WTC11 (cell line): ENCODE measurements around the gene KLHL20.

Experiments
- ATF1 ChIP-seq: sonication (generic); formaldehyde crosslinking; IDR thresholded peaks from 2 replicates; pipeline ENCODE4 v1.8.1; 2023; ENCODE audit warnings: mild to moderate bottlenecking, moderate library complexity, missing genetic modification reagents
- CTCF ChIP-seq: fragments of 200-600 bp; IDR thresholded peaks from 2 replicates; pipeline ENCODE4 v1.8.0; 2022; ENCODE audit warnings: antibody characterized with exemption
- JUN ChIP-seq: sonication (generic); formaldehyde crosslinking; IDR thresholded peaks from 2 replicates; pipeline ENCODE4 v1.8.0; 2023; ENCODE audit warnings: mild to moderate bottlenecking, missing genetic modification reagents
- TCF7 ChIP-seq: sonication (generic); formaldehyde crosslinking; IDR thresholded peaks from 2 replicates; pipeline ENCODE4 v1.8.0; 2022; ENCODE audit warnings: mild to moderate bottlenecking, low read depth, missing genetic modification reagents, moderate library complexity
- ZNF416 ChIP-seq: fragments of 250-450 bp; sonication (Bioruptor Pico); IDR thresholded peaks from 2 replicates; pipeline ENCODE4 v1.9.0; 2021; ENCODE audit warnings: mild to moderate bottlenecking, inconsistent platforms
- ZNF423 ChIP-seq: fragments of 250-450 bp; sonication (Bioruptor Pico); IDR thresholded peaks from 2 replicates; pipeline ENCODE4 v2.1.2; 2022; ENCODE audit warnings: mild to moderate bottlenecking, moderate library complexity
- ZNF512 ChIP-seq: sonication (generic); formaldehyde crosslinking; IDR thresholded peaks from 2 replicates; pipeline ENCODE4 v1.8.1; 2022; ENCODE audit warnings: missing genetic modification reagents, borderline replicate concordance

- TF ChIP-seq CTCF (no peak), ATF1 (CRISPR knock-in tag) (no peak), ZNF423 (no peak), TCF7 (no peak), JUN (no peak), ZNF512 (no peak), ZNF416 (no peak)
Observed at GRCh38 chr1:173693238-173693637, 21.5 kb upstream of the KLHL20 start.
